RWPE2 (cell line): Measurements from ENCODE around the gene CYB561D1.
A peak's percentile ranks its signal among the peaks of the same experiment; 100 is the strongest.

Experiments used
- ATAC-seq: fragments of 200-7000 bp; cut with Tn5 transposase; 3 replicates; pipeline ENCODE4 v1.9.1; 2021; ENCODE audit warnings: low read depth
- DNase-seq: peaks from one replicate; pipeline ENCODE4 v3.0.0-alpha.2; 2020; ENCODE audit warnings: low spot score
- H3K27ac ChIP-seq: fragments of 450-650 bp; 2 replicates; pipeline ENCODE4 v1.5.1; 2017; ENCODE audit warnings: mild to moderate bottlenecking; ENCODE audit not compliant: poor library complexity, severe bottlenecking
- H3K27me3 ChIP-seq: fragments of 250-450 bp; sonication (Bioruptor Pico); 2 replicates; pipeline ENCODE4 v1.5.1; 2021; ENCODE audit warnings: mild to moderate bottlenecking, moderate library complexity; ENCODE audit not compliant: insufficient read depth, poor library complexity, severe bottlenecking
- H3K36me3 ChIP-seq: fragments of 250-450 bp; sonication (Bioruptor Pico); 2 replicates; pipeline ENCODE4 v1.5.1; 2020; ENCODE audit warnings: low read depth, mild to moderate bottlenecking, moderate library complexity
- H3K4me1 ChIP-seq: fragments of 250-450 bp; sonication (Bioruptor Pico); 2 replicates; pipeline ENCODE4 v1.5.1; 2021; ENCODE audit warnings: mild to moderate bottlenecking, moderate library complexity; ENCODE audit not compliant: insufficient read depth, poor library complexity, severe bottlenecking
- H3K4me3 ChIP-seq: fragments of 250-450 bp; sonication (Bioruptor Pico); 2 replicates; pipeline ENCODE4 v1.5.1; 2021; ENCODE audit warnings: mild to moderate bottlenecking, moderate library complexity; ENCODE audit not compliant: severe bottlenecking
- H3K9me3 ChIP-seq: fragments of 250-450 bp; sonication (Bioruptor Pico); 2 replicates; pipeline ENCODE4 v1.5.1; 2021; ENCODE audit warnings: mild to moderate bottlenecking, moderate library complexity; ENCODE audit not compliant: severe bottlenecking
- CTCF ChIP-seq: fragments of 450-650 bp; IDR thresholded peaks from one replicate; pipeline ENCODE4 v1.5.1; 2017; ENCODE audit warnings: mild to moderate bottlenecking, moderate library complexity; ENCODE audit not compliant: poor library complexity, severe bottlenecking

Gene CYB561D1

GRCh38 chr1:109479901-109480300 is 14.0 kb upstream of the CYB561D1 start:
- no peak for TF ChIP-seq CTCF
- Histone ChIP-seq H3K27ac (no peak overlapping the region), H3K9me3 (no peaks in the 10 kb centered on the region), H3K4me1 (peaks cover 4% of the 10 kb centered on the region), H3K36me3 (no peaks in the 10 kb centered on the region), H3K4me3 (no peak overlapping the region), H3K27me3 (no peaks in the 10 kb centered on the region)
- ATAC-seq: no peak
- no peak for DNase-seq

GRCh38 chr1:109481646-109482045 is 12.2 kb upstream of the CYB561D1 start:
- ATAC-seq (no peak), DNase-seq (no peak)
- Histone ChIP-seq H3K36me3 (no peaks in the 10 kb centered on the region; the same call in 1 of the 2 replicates), H3K27me3 (no peaks in the 10 kb centered on the region), H3K9me3 (no peaks in the 10 kb centered on the region), H3K27ac (no peak overlapping the region), H3K4me1 (peaks cover 4% of the 10 kb centered on the region), H3K4me3 (no peak overlapping the region)
- no peak for TF ChIP-seq CTCF

- Histone ChIP-seq H3K27me3 (no peaks in the 10 kb centered on the region), H3K4me3 (no peak overlapping the region), H3K9me3 (no peaks in the 10 kb centered on the region), H3K4me1 (peaks cover 4% of the 10 kb centered on the region), H3K27ac (no peak overlapping the region), H3K36me3 (peaks cover 2% of the 10 kb centered on the region; the same call in 1 of the 2 replicates)
- ATAC-seq (no peak), DNase-seq (no peak)
- no peak for TF ChIP-seq CTCF
Measured at GRCh38 chr1:109482242-109482641, 11.7 kb upstream of the CYB561D1 start.

DNA sequence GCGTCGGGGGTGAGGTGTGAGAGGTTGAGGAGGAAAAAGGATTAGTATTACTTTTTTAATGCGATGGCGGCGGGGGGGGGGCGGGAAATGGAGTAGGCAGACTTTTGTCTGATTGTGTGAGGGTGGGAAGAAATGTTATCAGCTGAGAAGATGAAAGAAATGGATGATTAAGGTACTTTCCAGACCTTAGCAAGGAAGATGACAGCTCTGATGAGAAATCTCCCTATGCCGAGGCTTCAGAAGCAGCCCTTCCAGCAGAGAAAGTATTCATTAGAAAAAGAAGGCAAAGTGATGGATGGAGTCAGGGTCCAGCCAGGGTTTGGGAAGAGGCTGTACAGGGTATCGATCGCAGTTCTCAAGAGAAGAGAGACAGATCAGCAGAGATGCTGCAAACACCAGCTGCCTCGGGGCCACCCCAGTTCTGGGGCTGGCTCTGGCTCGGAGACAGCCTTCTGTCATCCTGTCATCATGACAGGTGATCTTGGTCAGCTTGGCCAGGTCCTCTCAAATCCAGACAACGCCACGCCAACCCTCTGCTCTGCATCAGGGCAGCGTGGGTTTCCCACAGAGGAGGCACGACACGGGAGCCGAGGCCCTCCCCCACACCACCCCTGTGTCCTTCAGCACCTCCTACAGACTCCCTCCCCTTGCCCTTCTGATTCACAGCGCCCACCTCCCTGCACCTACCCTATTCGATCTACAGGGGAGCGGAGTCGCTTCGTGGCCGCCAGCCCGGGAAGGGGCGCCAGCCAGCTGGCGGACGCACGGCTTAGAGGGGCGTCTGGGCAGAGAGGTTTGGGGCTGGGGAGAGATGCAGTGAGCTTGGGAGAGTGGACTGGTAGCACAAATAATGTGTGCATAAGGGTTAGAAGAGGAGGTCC is 10.9 kb upstream of the CYB561D1 start:
- peaks cover 4% of the 10 kb centered on the region for H3K4me1 ChIP-seq
- DNase-seq: no peak
- H3K27me3 ChIP-seq: no peaks in the 10 kb centered on the region
- H3K4me3 ChIP-seq: peak overlapping the region; percentile 99
- H3K27ac ChIP-seq: no peak overlapping the region
- TF ChIP-seq CTCF: no peak
- H3K9me3 ChIP-seq: no peaks in the 10 kb centered on the region
- ATAC-seq: peak; percentile 19
- peaks cover 4% of the 10 kb centered on the region; the same call in 1 of the 2 replicates for H3K36me3 ChIP-seq
